ENCODE measurements around the gene PDK2. TPM values are rescaled to one million over a fixed set of nuclear protein-coding genes. Genes with fewer than 3 reads are reported as not detected.

PDK2 gene
- 35.7 and 37.1 TPM in 2 replicates for total RNA-seq
- long read RNA-seq, transcript PDK2-203 (11 exons, 3,440 nt): major isoform, 35 of 41 reads
- long read RNA-seq, partial matches to known transcripts: 3 of 41 reads
- long read RNA-seq, other reads (novel, unspliced or antisense): 2 of 41 reads

- Mint-ChIP-seq H3K27me3 (peaks cover 3% of the 10 kb centered on the region), H3K27ac (peak within 1 kb of the TSS; percentile 90), H3K4me1 (ENCODE audit: low read depth) (peaks cover 10% of the 10 kb centered on the region), H3K36me3 (ENCODE audit: insufficient read depth) (peaks cover 6% of the 10 kb centered on the region), H3K4me3 (ENCODE audit: low read depth) (peak within 1 kb of the TSS; percentile 95), H3K9me3 (ENCODE audit: low read depth) (no peaks in the 10 kb centered on the region)
- TF ChIP-seq, protein P1, sequence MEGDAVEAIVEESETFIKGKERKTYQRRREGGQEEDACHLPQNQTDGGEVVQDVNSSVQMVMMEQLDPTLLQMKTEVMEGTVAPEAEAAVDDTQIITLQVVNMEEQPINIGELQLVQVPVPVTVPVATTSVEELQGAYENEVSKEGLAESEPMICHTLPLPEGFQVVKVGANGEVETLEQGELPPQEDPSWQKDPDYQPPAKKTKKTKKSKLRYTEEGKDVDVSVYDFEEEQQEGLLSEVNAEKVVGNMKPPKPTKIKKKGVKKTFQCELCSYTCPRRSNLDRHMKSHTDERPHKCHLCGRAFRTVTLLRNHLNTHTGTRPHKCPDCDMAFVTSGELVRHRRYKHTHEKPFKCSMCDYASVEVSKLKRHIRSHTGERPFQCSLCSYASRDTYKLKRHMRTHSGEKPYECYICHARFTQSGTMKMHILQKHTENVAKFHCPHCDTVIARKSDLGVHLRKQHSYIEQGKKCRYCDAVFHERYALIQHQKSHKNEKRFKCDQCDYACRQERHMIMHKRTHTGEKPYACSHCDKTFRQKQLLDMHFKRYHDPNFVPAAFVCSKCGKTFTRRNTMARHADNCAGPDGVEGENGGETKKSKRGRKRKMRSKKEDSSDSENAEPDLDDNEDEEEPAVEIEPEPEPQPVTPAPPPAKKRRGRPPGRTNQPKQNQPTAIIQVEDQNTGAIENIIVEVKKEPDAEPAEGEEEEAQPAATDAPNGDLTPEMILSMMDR (IDR thresholded peaks at IDR 0.05; ENCODE audit: unreplicated experiment): no peak
- peak; percentile 92 for DNase-seq (ENCODE audit: low spot score, unreplicated experiment)
Measured at GRCh38 chr17:50094753-50095619, at the start of gene PDK2. TSS of gene PDK2 (plus strand) at chr17:50095351. CDS start at chr17:50095436, 85 bp downstream.

- Mint-ChIP-seq H3K27ac (no peak overlapping the region), H3K9me3 (ENCODE audit: low read depth) (no peaks in the 10 kb centered on the region), H3K4me1 (ENCODE audit: low read depth) (no peaks in the 10 kb centered on the region), H3K36me3 (ENCODE audit: insufficient read depth) (no peaks in the 10 kb centered on the region), H3K4me3 (ENCODE audit: low read depth) (no peak overlapping the region), H3K27me3 (peaks cover 18% of the 10 kb centered on the region)
- TF ChIP-seq, protein P1 (IDR thresholded peaks at IDR 0.05; ENCODE audit: unreplicated experiment): no peak
- DNase-seq (ENCODE audit: low spot score, unreplicated experiment): no peak
Measured at GRCh38 chr17:50046179-50046578, 49.0 kb upstream of the PDK2 start.

DNA sequence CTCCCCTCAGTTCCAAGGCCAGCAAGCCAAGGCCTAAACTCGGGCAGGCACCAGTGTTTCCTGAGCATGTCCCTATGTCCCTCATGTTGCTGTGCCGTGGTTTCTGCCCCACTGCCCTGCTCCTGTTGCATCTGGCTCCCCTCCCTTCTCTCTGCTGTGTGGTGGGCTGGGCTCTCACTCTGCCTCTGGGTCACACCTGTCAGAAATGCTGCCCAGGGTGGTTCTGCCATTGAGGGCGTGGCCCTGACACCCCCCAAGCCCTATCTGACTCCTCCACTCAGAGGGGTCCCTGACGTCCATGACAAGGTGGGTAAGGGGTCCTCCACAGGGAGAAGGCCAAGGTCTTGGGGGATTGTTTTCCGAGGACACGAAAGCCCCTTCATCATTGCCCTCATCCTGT lies 48.5 kb upstream of the PDK2 start:
- no peak for DNase-seq (ENCODE audit: low spot score, unreplicated experiment)
- Mint-ChIP-seq H3K4me3 (ENCODE audit: low read depth) (no peak overlapping the region), H3K9me3 (ENCODE audit: low read depth) (no peaks in the 10 kb centered on the region), H3K27ac (no peak overlapping the region), H3K4me1 (ENCODE audit: low read depth) (no peaks in the 10 kb centered on the region), H3K27me3 (peaks cover 18% of the 10 kb centered on the region), H3K36me3 (ENCODE audit: insufficient read depth) (no peaks in the 10 kb centered on the region)
- TF ChIP-seq, protein P1 (IDR thresholded peaks at IDR 0.05; ENCODE audit: unreplicated experiment): no peak

DNA sequence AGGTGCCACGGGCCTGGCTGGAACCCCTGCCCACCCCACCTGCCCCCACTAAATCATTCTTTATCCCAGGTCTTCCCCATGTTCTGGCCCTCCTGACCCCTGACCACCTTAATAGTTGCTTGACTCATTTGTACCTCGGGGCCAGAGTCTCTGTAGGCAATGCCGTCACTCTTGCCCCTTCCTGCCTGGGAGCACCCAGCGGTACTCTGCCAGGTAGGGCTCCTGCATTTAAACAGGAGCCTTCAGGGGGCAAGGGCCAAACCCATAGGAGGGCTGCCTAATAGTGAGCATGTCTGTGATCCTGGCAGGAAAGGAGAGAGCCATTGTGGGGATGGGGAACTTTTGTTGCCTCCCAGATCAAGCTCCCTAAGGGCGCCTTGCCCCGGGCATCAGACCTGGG lies 48.1 kb upstream of the PDK2 start:
- Mint-ChIP-seq H3K27ac (no peak overlapping the region), H3K4me3 (ENCODE audit: low read depth) (no peak overlapping the region), H3K27me3 (peaks cover 18% of the 10 kb centered on the region), H3K36me3 (ENCODE audit: insufficient read depth) (no peaks in the 10 kb centered on the region), H3K4me1 (ENCODE audit: low read depth) (peaks cover 3% of the 10 kb centered on the region), H3K9me3 (ENCODE audit: low read depth) (no peaks in the 10 kb centered on the region)
- TF ChIP-seq, protein P1 (IDR thresholded peaks at IDR 0.05; ENCODE audit: unreplicated experiment): no peak
- DNase-seq (ENCODE audit: low spot score, unreplicated experiment): no peak

DNA sequence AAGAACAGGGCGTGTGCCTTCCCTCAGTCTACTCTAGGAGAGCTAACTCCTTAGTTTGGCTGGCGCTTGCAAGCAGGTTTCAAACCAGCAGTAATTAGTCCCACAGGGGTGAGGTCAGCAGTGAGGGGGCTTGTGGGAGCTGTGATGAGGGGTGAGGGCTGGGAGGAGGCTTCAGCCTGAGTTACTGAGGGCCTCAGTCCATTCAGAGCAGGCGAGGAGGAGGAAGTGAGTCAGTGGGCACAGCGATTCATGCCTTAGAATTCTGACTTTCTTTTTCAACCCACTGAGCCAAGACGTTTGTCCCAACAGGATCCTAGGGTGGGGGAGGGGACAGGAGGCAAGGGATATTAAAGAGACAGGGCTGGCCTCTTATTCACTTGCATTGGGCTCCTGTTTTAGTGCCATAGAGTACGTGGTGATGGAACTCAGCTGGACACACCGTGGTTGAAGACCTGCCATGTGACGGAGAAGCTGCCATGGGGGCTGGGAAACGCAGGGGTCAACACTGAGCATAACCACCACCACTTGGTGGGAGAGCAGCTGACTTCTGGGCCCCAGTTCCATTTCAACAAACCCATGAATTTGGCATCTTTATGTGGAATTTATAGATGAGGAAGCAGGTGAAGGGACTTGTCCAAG lies 47.5 kb upstream of the PDK2 start:
- H3K9me3 Mint-ChIP-seq (ENCODE audit: low read depth): no peaks in the 10 kb centered on the region
- no peaks in the 10 kb centered on the region for H3K36me3 Mint-ChIP-seq (ENCODE audit: insufficient read depth)
- no peak overlapping the region for H3K4me3 Mint-ChIP-seq (ENCODE audit: low read depth)
- no peak for DNase-seq (ENCODE audit: low spot score, unreplicated experiment)
- peaks cover 9% of the 10 kb centered on the region for H3K4me1 Mint-ChIP-seq (ENCODE audit: low read depth)
- TF ChIP-seq, protein P1 (IDR thresholded peaks at IDR 0.05; ENCODE audit: unreplicated experiment): no peak
- H3K27ac Mint-ChIP-seq: no peak overlapping the region
- H3K27me3 Mint-ChIP-seq: peaks cover 18% of the 10 kb centered on the region
